ENCODE results near the gene TRAF7. TPM values are rescaled to one million over a fixed set of nuclear protein-coding genes. Genes with fewer than 3 reads are reported as not detected.
A peak's percentile ranks its signal among the peaks of the same experiment; 100 is the strongest.

The TRAF7 gene
- total and polyA plus RNA-seq, 2 of the 13 experiments (the other 11 are each of a cell fraction or from before 2014, with no cell fraction given), result 47.9 to 65.6 TPM

DNA sequence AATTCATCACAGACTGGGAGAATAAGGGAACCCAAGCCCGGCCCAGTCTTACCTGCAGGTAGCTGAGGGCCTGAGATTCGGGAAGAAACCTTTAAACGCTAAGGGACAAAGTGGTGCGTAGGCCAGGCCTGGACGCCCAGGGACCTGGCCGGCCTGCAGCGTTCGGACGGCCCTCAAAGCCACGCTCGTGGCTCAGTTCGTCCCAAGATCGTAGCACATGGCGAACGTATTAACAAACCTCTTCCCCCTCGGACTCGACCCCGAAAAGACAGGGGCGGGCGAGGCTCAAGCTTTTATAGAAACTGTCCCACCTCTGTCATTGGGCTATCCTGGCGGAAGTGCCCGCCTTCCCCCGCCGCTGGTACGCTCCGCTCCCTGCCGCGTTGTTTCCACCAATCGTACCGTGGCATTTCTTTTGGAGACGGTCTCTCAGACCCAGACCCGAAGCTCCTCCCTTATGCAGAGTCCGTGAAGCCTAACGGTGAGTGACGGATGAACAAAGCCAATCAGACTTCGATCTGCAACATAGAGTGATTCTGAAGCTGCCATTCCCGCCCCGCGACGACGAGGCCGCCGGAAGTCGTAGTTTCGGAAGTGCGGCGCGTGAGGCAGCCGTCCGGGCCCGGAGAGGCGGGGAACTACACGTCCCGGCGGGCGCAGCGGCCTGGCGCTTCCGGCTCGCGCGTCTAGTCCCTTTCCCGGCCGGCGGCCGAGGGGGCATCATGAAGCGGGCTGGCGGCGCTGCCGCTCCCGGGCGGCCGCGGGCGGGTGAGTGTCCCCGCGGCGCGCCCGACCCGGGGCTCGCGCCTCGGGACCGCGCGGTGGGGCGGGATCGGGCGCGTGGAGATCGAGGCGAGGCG lies at the start of gene TRAF7 (continued):
- TF ChIP-seq, protein P1, sequence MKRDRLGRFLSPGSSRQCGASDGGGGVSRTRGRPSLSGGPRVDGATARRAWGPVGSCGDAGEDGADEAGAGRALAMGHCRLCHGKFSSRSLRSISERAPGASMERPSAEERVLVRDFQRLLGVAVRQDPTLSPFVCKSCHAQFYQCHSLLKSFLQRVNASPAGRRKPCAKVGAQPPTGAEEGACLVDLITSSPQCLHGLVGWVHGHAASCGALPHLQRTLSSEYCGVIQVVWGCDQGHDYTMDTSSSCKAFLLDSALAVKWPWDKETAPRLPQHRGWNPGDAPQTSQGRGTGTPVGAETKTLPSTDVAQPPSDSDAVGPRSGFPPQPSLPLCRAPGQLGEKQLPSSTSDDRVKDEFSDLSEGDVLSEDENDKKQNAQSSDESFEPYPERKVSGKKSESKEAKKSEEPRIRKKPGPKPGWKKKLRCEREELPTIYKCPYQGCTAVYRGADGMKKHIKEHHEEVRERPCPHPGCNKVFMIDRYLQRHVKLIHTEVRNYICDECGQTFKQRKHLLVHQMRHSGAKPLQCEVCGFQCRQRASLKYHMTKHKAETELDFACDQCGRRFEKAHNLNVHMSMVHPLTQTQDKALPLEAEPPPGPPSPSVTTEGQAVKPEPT (CRISPR knock-in tag; IDR thresholded peaks at IDR 0.05; ENCODE audit: low read depth), result no peak
- TF ChIP-seq ZNF234 (CRISPR knock-in tag; conservative IDR thresholded peaks at IDR 0.05) (no peak), ZNF670 (CRISPR knock-in tag; IDR thresholded peaks at IDR 0.05; ENCODE audit: borderline replicate concordance) (no peak), ZNF672 (CRISPR knock-in tag; IDR thresholded peaks at IDR 0.05) (no peak), IRF2 (CRISPR knock-in tag; IDR thresholded peaks at IDR 0.05) (peak; percentile 80), TEAD2 (CRISPR knock-in tag; IDR thresholded peaks at IDR 0.05) (no peak), ZNF749 (CRISPR knock-in tag; IDR thresholded peaks at IDR 0.05; ENCODE audit: borderline replicate concordance) (0 out of 2 replicates have a peak, but pooled peaks have one; percentile 80), SSRP1 (CRISPR knock-in tag; IDR thresholded peaks at IDR 0.05) (0 out of 2 replicates have a peak, but pooled peaks have one; percentile 13), NR2F1 (CRISPR knock-in tag; IDR thresholded peaks at IDR 0.05) (peak in 1 of 2 experiments; percentile 70; a peak in 2 of 4 replicates), HHEX (CRISPR knock-in tag; IDR thresholded peaks at IDR 0.05) (0 out of 2 replicates have a peak, but pooled peaks have one; percentile 2)
- TF ChIP-seq, protein P2, sequence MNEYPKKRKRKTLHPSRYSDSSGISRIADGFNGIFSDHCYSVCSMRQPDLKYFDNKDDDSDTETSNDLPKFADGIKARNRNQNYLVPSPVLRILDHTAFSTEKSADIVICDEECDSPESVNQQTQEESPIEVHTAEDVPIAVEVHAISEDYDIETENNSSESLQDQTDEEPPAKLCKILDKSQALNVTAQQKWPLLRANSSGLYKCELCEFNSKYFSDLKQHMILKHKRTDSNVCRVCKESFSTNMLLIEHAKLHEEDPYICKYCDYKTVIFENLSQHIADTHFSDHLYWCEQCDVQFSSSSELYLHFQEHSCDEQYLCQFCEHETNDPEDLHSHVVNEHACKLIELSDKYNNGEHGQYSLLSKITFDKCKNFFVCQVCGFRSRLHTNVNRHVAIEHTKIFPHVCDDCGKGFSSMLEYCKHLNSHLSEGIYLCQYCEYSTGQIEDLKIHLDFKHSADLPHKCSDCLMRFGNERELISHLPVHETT (CRISPR knock-in tag; conservative IDR thresholded peaks at IDR 0.05), result peak; percentile 59; the same call in 1 of the 2 replicates
- TF ChIP-seq, protein P3, sequence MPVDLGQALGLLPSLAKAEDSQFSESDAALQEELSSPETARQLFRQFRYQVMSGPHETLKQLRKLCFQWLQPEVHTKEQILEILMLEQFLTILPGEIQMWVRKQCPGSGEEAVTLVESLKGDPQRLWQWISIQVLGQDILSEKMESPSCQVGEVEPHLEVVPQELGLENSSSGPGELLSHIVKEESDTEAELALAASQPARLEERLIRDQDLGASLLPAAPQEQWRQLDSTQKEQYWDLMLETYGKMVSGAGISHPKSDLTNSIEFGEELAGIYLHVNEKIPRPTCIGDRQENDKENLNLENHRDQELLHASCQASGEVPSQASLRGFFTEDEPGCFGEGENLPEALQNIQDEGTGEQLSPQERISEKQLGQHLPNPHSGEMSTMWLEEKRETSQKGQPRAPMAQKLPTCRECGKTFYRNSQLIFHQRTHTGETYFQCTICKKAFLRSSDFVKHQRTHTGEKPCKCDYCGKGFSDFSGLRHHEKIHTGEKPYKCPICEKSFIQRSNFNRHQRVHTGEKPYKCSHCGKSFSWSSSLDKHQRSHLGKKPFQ (CRISPR knock-in tag; IDR thresholded peaks at IDR 0.05; ENCODE audit: insufficient replicate concordance), result no peak
- TF ChIP-seq, protein P4, sequence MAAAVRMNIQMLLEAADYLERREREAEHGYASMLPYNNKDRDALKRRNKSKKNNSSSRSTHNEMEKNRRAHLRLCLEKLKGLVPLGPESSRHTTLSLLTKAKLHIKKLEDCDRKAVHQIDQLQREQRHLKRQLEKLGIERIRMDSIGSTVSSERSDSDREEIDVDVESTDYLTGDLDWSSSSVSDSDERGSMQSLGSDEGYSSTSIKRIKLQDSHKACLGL (CRISPR knock-in tag; IDR thresholded peaks at IDR 0.05), result 0 out of 2 replicates have a peak, but pooled peaks have one; percentile 51
- TF ChIP-seq, protein P5, sequence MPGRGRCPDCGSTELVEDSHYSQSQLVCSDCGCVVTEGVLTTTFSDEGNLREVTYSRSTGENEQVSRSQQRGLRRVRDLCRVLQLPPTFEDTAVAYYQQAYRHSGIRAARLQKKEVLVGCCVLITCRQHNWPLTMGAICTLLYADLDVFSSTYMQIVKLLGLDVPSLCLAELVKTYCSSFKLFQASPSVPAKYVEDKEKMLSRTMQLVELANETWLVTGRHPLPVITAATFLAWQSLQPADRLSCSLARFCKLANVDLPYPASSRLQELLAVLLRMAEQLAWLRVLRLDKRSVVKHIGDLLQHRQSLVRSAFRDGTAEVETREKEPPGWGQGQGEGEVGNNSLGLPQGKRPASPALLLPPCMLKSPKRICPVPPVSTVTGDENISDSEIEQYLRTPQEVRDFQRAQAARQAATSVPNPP (CRISPR knock-in tag; IDR thresholded peaks at IDR 0.05), result no peak
- TF ChIP-seq, protein P6, sequence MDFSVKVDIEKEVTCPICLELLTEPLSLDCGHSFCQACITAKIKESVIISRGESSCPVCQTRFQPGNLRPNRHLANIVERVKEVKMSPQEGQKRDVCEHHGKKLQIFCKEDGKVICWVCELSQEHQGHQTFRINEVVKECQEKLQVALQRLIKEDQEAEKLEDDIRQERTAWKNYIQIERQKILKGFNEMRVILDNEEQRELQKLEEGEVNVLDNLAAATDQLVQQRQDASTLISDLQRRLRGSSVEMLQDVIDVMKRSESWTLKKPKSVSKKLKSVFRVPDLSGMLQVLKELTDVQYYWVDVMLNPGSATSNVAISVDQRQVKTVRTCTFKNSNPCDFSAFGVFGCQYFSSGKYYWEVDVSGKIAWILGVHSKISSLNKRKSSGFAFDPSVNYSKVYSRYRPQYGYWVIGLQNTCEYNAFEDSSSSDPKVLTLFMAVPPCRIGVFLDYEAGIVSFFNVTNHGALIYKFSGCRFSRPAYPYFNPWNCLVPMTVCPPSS (IDR thresholded peaks at IDR 0.05), result no peak
- TF ChIP-seq, protein P7, sequence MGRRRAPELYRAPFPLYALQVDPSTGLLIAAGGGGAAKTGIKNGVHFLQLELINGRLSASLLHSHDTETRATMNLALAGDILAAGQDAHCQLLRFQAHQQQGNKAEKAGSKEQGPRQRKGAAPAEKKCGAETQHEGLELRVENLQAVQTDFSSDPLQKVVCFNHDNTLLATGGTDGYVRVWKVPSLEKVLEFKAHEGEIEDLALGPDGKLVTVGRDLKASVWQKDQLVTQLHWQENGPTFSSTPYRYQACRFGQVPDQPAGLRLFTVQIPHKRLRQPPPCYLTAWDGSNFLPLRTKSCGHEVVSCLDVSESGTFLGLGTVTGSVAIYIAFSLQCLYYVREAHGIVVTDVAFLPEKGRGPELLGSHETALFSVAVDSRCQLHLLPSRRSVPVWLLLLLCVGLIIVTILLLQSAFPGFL (CRISPR knock-in tag; IDR thresholded peaks at IDR 0.05), result no peak
